ENCODE data around the gene CD38.
"Not testable (repeated sequence)": the region's sequence is repeated elsewhere in the genome, so short reads cannot be mapped to it uniquely, and the experiment has no call there.

Gene CD38

DNA sequence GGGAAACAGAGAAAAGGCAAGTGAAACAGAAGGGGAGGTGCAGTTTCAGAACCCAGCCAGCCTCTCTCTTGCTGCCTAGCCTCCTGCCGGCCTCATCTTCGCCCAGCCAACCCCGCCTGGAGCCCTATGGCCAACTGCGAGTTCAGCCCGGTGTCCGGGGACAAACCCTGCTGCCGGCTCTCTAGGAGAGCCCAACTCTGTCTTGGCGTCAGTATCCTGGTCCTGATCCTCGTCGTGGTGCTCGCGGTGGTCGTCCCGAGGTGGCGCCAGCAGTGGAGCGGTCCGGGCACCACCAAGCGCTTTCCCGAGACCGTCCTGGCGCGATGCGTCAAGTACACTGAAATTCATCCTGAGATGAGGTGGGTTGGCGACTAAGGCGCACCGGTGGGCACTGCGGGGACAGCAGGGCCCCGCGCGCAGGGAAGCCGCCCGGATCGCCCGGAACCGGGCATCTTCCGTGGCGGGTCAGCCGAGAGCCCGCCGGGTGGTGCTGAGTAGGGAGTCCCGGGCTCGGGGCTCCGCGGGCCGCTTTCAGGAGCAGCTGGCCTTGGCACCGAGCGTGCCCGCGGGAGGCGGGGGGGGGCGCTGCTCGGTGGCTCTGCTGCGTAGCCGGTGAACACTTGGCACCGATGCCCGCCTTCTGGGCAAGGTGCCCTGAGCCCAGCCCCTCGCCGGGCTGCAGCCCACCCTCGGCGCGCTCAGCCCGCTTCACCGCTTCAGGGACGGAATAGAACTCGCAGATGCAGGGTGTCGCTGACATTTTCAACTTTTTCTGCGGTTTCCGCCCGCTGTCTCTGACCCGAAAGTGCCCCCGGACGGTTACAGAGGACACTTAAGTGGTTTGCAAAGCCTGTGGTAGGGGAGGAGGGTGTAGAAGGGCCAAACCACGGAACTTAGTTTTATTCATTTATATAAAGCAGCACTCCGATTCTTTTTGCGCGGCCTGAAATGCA is at the start of gene CD38:
Gene CD38 (plus strand): TSS at position 40 of the 953 bp plus-strand sequence. CDS start 87 bp downstream, at position 127.
- H3K27me3 ChIP-seq: no peaks in the 10 kb centered on the region
- peak within 1 kb of the TSS; percentile 83 for H3K4me2 ChIP-seq
- H4K20me1 ChIP-seq: no peaks in the 10 kb centered on the region
- peak within 1 kb of the TSS; percentile 90 for H3K4me3 ChIP-seq
- peaks cover 31% of the 10 kb centered on the region for H3K36me3 ChIP-seq
- H3K9me3 ChIP-seq: peaks cover 23% of the 10 kb centered on the region
- peaks cover 77% of the 10 kb centered on the region for H3K4me1 ChIP-seq
- no peak for TF ChIP-seq Cebpa-rat (IDR thresholded peaks at IDR 0.05)
- peak within 1 kb of the TSS; percentile 90 for H3K9ac ChIP-seq
- peak within 1 kb of the TSS; percentile 95 for H3K27ac ChIP-seq

DNA sequence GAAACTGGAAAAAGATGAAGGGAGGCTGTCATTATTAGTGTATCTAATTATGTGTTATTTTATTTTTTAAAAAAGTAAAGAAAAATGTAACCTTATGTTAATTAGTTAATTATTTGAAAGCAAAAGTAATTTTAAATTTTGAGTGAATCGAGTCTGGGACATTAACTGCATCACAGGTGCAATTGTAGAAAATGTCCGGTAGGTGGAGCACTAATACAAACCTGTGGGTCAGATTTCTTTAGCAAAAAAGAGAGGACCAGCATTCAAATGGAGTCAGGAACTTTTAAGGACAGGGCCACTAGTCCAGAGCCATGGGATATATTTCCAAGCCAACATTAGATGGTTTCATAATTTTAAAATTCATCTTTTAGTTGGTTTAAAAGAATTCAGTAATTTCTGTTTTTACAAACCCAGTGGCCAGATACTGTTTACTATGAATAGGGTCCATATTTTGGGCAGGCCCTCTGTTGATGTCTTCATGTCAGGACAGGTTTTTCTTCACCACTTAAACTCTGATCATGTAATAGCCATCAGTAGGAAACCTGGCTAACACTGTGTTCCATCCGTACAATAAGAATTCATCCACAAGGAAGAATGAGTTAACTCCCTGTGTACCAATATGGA is 48.1 kb upstream of the CD38 start:
- peaks cover 21% of the 10 kb centered on the region for H3K9me3 ChIP-seq
- no peaks in the 10 kb centered on the region for H4K20me1 ChIP-seq
- H3K4me1 ChIP-seq: peaks cover 52% of the 10 kb centered on the region
- no peak for TF ChIP-seq Cebpa-rat (IDR thresholded peaks at IDR 0.05)
- no peaks in the 10 kb centered on the region for H3K36me3 ChIP-seq
- no peak overlapping the region for H3K4me3 ChIP-seq
- no peak overlapping the region for H3K4me2 ChIP-seq
- no peak overlapping the region for H3K27ac ChIP-seq
- no peak overlapping the region for H3K9ac ChIP-seq
- H3K27me3 ChIP-seq: no peaks in the 10 kb centered on the region

DNA sequence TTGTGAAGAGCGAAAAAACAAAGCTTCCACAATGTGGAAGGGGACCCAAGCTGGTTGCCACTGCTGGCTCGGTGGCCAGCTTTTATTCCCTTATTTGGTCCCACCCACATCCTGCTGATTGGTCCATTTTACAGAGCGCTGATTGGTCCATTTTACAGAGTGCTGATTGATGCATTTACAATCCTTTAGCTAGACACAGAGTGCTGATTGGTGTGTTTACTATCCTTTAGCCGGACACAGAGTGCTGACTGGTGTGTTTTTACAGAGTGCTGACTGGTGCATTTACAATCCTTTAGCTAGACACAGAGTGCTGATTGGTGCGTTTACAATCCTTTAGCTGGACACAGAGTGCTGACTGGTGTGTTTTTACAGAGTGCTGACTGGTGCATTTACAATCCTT is 45.1 kb upstream of the CD38 start:
- H4K20me1 ChIP-seq, H3K36me3 ChIP-seq, H3K4me3 ChIP-seq, H3K9ac ChIP-seq, H3K27me3 ChIP-seq, H3K27ac ChIP-seq, H3K4me2 ChIP-seq: not testable (repeated sequence)
- peaks cover 72% of the 10 kb centered on the region for H3K4me1 ChIP-seq
- H3K9me3 ChIP-seq: peaks cover 21% of the 10 kb centered on the region

GRCh38 chr4:15735536-15735935 is 42.6 kb upstream of the CD38 start:
- peaks cover 28% of the 10 kb centered on the region for H3K9me3 ChIP-seq
- peak overlapping the region; percentile 50; the same call in 1 of the 2 replicates for H3K27ac ChIP-seq
- H3K9ac ChIP-seq: no peak overlapping the region
- no peak overlapping the region for H3K4me3 ChIP-seq
- no peaks in the 10 kb centered on the region for H3K27me3 ChIP-seq
- no peaks in the 10 kb centered on the region for H4K20me1 ChIP-seq
- peak overlapping the region; percentile 71 for H3K4me2 ChIP-seq
- peaks cover 53% of the 10 kb centered on the region for H3K4me1 ChIP-seq
- TF ChIP-seq Cebpa-rat (IDR thresholded peaks at IDR 0.05): no peak
- H3K36me3 ChIP-seq: no peaks in the 10 kb centered on the region

DNA sequence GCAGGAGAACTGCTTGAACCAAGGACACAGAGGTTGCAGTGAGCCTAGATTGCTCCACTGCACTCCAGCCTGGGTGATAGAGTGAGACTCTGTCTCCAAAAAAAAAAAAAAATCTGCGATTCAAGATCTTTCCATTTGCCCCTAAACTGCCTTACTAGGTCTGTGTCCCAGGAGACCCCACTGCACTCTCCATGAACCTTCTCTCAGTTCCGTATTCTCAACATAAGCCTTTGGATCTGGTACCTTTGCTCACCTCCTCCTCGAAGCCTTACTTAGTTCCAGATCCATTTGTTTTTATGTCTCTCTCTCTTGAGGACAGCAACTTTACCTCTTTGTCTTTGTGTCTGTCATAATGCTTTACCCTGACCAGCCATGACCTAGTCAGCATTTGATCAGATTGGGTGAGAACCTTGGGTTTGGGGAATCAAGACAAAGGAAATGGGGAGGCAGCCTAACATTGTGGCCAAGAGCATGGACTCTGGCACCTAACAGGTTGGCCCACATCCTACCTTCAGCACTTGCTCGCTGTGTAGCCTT is 41.5 kb upstream of the CD38 start:
- peak overlapping the region; percentile 50; the same call in 1 of the 2 replicates for H3K27ac ChIP-seq
- TF ChIP-seq Cebpa-rat (IDR thresholded peaks at IDR 0.05): no peak
- no peaks in the 10 kb centered on the region for H4K20me1 ChIP-seq
- H3K4me2 ChIP-seq: peak overlapping the region; percentile 71
- no peaks in the 10 kb centered on the region for H3K27me3 ChIP-seq
- peaks cover 38% of the 10 kb centered on the region for H3K9me3 ChIP-seq
- peaks cover 45% of the 10 kb centered on the region for H3K4me1 ChIP-seq
- no peak overlapping the region for H3K4me3 ChIP-seq
- no peaks in the 10 kb centered on the region for H3K36me3 ChIP-seq
- H3K9ac ChIP-seq: no peak overlapping the region

- no peak overlapping the region for H3K4me3 ChIP-seq
- no peak overlapping the region for H3K27ac ChIP-seq
- H3K4me1 ChIP-seq: peaks cover 50% of the 10 kb centered on the region
- peaks cover 43% of the 10 kb centered on the region for H3K9me3 ChIP-seq
- H4K20me1 ChIP-seq: no peaks in the 10 kb centered on the region
- H3K36me3 ChIP-seq: no peaks in the 10 kb centered on the region; the same call in 1 of the 2 replicates
- H3K4me2 ChIP-seq: peak overlapping the region; percentile 71; the same call in 1 of the 2 replicates
- no peaks in the 10 kb centered on the region for H3K27me3 ChIP-seq
- no peak for TF ChIP-seq Cebpa-rat (IDR thresholded peaks at IDR 0.05)
- H3K9ac ChIP-seq: no peak overlapping the region
Observed at GRCh38 chr4:15737255-15737654, 40.9 kb upstream of the CD38 start.

GRCh38 chr4:15738877-15739276 is 39.3 kb upstream of the CD38 start:
- no peaks in the 10 kb centered on the region for H4K20me1 ChIP-seq

GRCh38 chr4:15740764-15741404 is 37.2 kb upstream of the CD38 start:
- H3K4me1 ChIP-seq: peaks cover 31% of the 10 kb centered on the region

More at GRCh38 chr4:15738877-15739276, 39.3 kb upstream of the CD38 start:
- H3K4me3 ChIP-seq: no peak overlapping the region
- H3K36me3 ChIP-seq: no peaks in the 10 kb centered on the region; the same call in 1 of the 2 replicates
- H3K4me1 ChIP-seq: peaks cover 51% of the 10 kb centered on the region
- H3K27me3 ChIP-seq: no peaks in the 10 kb centered on the region
- no peak for TF ChIP-seq Cebpa-rat (IDR thresholded peaks at IDR 0.05)
- H3K9me3 ChIP-seq: peaks cover 43% of the 10 kb centered on the region
- no peak overlapping the region for H3K27ac ChIP-seq
- H3K9ac ChIP-seq: no peak overlapping the region
- no peak overlapping the region for H3K4me2 ChIP-seq

GRCh38 chr4:15742083-15742582 is 36.0 kb upstream of the CD38 start:
- Histone ChIP-seq H3K9ac (no peak overlapping the region), H3K27me3 (no peaks in the 10 kb centered on the region), H3K4me2 (peak overlapping the region; percentile 15; the same call in 1 of the 2 replicates), H3K4me1 (peaks cover 18% of the 10 kb centered on the region), H3K9me3 (peaks cover 66% of the 10 kb centered on the region), H3K4me3 (no peak overlapping the region), H3K27ac (no peak overlapping the region; the same call in 1 of the 2 replicates), H3K36me3 (no peaks in the 10 kb centered on the region; the same call in 1 of the 2 replicates), H4K20me1 (no peaks in the 10 kb centered on the region)
- no peak for TF ChIP-seq Cebpa-rat (IDR thresholded peaks at IDR 0.05)

More at GRCh38 chr4:15740764-15741404, 37.2 kb upstream of the CD38 start:
- no peak overlapping the region for H3K4me3 ChIP-seq
- H3K9ac ChIP-seq: no peak overlapping the region
- no peaks in the 10 kb centered on the region for H4K20me1 ChIP-seq
- H3K36me3 ChIP-seq: no peaks in the 10 kb centered on the region; the same call in 1 of the 2 replicates
- H3K4me2 ChIP-seq: no peak overlapping the region
- H3K27me3 ChIP-seq: no peaks in the 10 kb centered on the region
- peaks cover 54% of the 10 kb centered on the region for H3K9me3 ChIP-seq
- no peak for TF ChIP-seq Cebpa-rat (IDR thresholded peaks at IDR 0.05)
- H3K27ac ChIP-seq: no peak overlapping the region

Measured in BLaER1 (cell line).